K562 (cell line): ENCODE measurements around the gene PDE11A.

ENCODE experiments used
- CEBPB ChIP-seq: fragments of 450-650 bp; IDR thresholded peaks from 2 replicates; pipeline ENCODE4 v1.6.1; 2016; ENCODE audit warnings: missing genetic modification characterization, missing compliant biosample characterization
- CEBPZ ChIP-seq: fragments of 150-350 bp; IDR thresholded peaks from 2 replicates; pipeline ENCODE4 v1.6.1; 2014; ENCODE audit warnings: low read depth, mild to moderate bottlenecking, low read length, borderline replicate concordance
- CTCF ChIP-seq, 3 experiments: IDR thresholded peaks in 2 of 3; conservative IDR thresholded peaks in 1 of 3; 2 replicates each; pipeline ENCODE4 v1.5.1; 2011 to 2012; ENCODE audit warnings: low read length in 3 of 3, mild to moderate bottlenecking in 3 of 3, control low read depth in 2 of 3, improper control_type of control experiment in 1 of 3, inconsistent platforms in 1 of 3, low read depth in 1 of 3, mixed read lengths in 1 of 3, moderate library complexity in 1 of 3; ENCODE audit not compliant: insufficient read depth in 2 of 3
- EZH2 ChIP-seq: IDR thresholded peaks from 2 replicates; pipeline ENCODE4 v1.6.1; 2012; ENCODE audit warnings: low read depth, mild to moderate bottlenecking, inconsistent platforms, low read length, borderline replicate concordance
- GMEB1 ChIP-seq: fragments of 250-450 bp; sonication (Bioruptor Pico); IDR thresholded peaks from 2 replicates; pipeline ENCODE4 v1.4.0; 2020; ENCODE audit warnings: mild to moderate bottlenecking
- GTF2F1 ChIP-seq: IDR thresholded peaks from 2 replicates; pipeline ENCODE4 v1.6.1; 2011; ENCODE audit warnings: low read depth, low read length, improper control_type of control experiment
- NRF1 ChIP-seq, 2 experiments: fragments of 450-650 bp; IDR thresholded peaks in 1 of 2; conservative IDR thresholded peaks in 1 of 2; 2 replicates each; pipeline ENCODE4 v1.6.1; 2014; ENCODE audit warnings: mild to moderate bottlenecking in 2 of 2
- PCBP1 ChIP-seq: fragments of 200-400 bp; formaldehyde crosslinking; IDR thresholded peaks from 2 replicates; pipeline ENCODE4 v1.6.1; 2018; ENCODE audit warnings: mild to moderate bottlenecking, low read depth, low read length; ENCODE audit not compliant: poor library complexity, severe bottlenecking
- RBFOX2 ChIP-seq: fragments of 200-400 bp; formaldehyde crosslinking; IDR thresholded peaks from 2 replicates; pipeline ENCODE4 v1.6.1; 2017; ENCODE audit warnings: low read depth, mild to moderate bottlenecking, low read length, moderate library complexity
- TCF7L2 ChIP-seq: fragments of 150-350 bp; IDR thresholded peaks from 2 replicates; pipeline ENCODE4 v1.6.1; 2016; ENCODE audit warnings: low read depth, mild to moderate bottlenecking, low read length, moderate library complexity
- ZFPM2 ChIP-seq: fragments of 250-450 bp; sonication (Bioruptor Pico); IDR thresholded peaks from 2 replicates; pipeline ENCODE4 v1.5.1; 2022; ENCODE audit warnings: mild to moderate bottlenecking
- ZNF444 ChIP-seq: fragments of 250-450 bp; sonication (Bioruptor Pico); IDR thresholded peaks from 2 replicates; pipeline ENCODE4 v1.4.0; 2020; ENCODE audit warnings: mild to moderate bottlenecking, moderate library complexity
- ZNF766 ChIP-seq: fragments of 200-800 bp; sonication (Bioruptor generic); conservative IDR thresholded peaks from 2 replicates; pipeline ENCODE4 v1.6.1; 2016; ENCODE audit warnings: missing genetic modification characterization, missing compliant biosample characterization

GRCh38 chr2:177889818-177890460 is 182.6 kb downstream of the PDE11A start:
- TF ChIP-seq ZNF444 (CRISPR knock-in tag) (no peak), CEBPZ (no peak), CEBPB (tag) (no peak), CTCF (IDR thresholded peaks at IDR 0.05 in 2 of 3, conservative IDR thresholded peaks at IDR 0.05 in 1 of 3; ENCODE audit: insufficient read depth in 2 of 3, low read depth in 1 of 3, low read length in 3 of 3) (no peak), RBFOX2 (no peak), NRF1 (conservative IDR thresholded peaks at IDR 0.05 in 1 of 2, IDR thresholded peaks at IDR 0.05 in 1 of 2) (no peak), GTF2F1 (no peak), ZFPM2 (CRISPR knock-in tag) (no peak), GMEB1 (CRISPR knock-in tag) (no peak), ZNF766 (CRISPR knock-in tag) (no peak), TCF7L2 (no peak), PCBP1 (no peak), EZH2 (no peak)
